Testis (tissue), 3 donors: Measurements from ENCODE around the gene BMP4. TPM values are rescaled to one million over a fixed set of nuclear protein-coding genes. Genes with fewer than 3 reads are reported as not detected.

Source experiments
- DNase-seq: peaks from one replicate; pipeline ENCODE4 v3.0.0-alpha.2; 2019
- H3K27ac ChIP-seq, 2 donors: fragments of 200-600 bp; sonication (generic); one replicate each; pipeline ENCODE4 v1.5.1; 2019
- H3K27me3 ChIP-seq: fragments of 200-600 bp; sonication (generic); one replicate; pipeline ENCODE4 v1.5.1; 2019
- H3K36me3 ChIP-seq: fragments of 200-600 bp; sonication (generic); one replicate; pipeline ENCODE4 v1.5.1; 2017; ENCODE audit warnings: low read depth; ENCODE audit errors: missing control alignments
- H3K4me1 ChIP-seq: fragments of 200-600 bp; sonication (generic); one replicate; pipeline ENCODE4 v1.5.1; 2019
- H3K4me3 ChIP-seq, 2 donors: fragments of 200-600 bp; sonication (generic); one replicate each; pipeline ENCODE4 v1.5.1; 2017 to 2019
- H3K9me3 ChIP-seq: fragments of 200-600 bp; sonication (generic); one replicate; pipeline ENCODE4 v1.5.1; 2017
- CTCF ChIP-seq, 3 experiments: fragments of 450-650 bp in 2 of 3; fragments of 200-600 bp in 1 of 3; sonication (generic) in 1 of 3; IDR thresholded peaks; one replicate each; pipeline ENCODE4 v1.5.1; 2016 to 2019; ENCODE audit warnings: antibody characterized with exemption in 3 of 3, mild to moderate bottlenecking in 2 of 3, moderate library complexity in 1 of 3
- POLR2A ChIP-seq: fragments of 450-650 bp; IDR thresholded peaks from one replicate; pipeline ENCODE4 v1.6.1; 2017; ENCODE audit warnings: antibody characterized with exemption, mild to moderate bottlenecking, moderate library complexity
- WGBS, 2 donors: methylation state at CpG; one replicate each; pipeline ENCODE4 v1.1.5; 2018; 5-methylcytosine and 5-hydroxymethylcytosine counted together
- intact Hi-C: fragments of 100-400 bp; cut with DNase I; formaldehyde crosslinking; loops from one replicate; pipeline ENCODE4 v1.15.1; 2023; ENCODE audit warnings: low total_unique reads
- polyA plus RNA-seq: library from polyadenylated mRNA; stranded (reverse); fragments of 350-450 nt; fragmentation: Illumina TruSeq; extraction: RNeasy Lipid Tissue Mini Kit (QIAGEN cat#74804); gene quantifications from one replicate; pipeline ENCODE4 v1.2.3, GENCODE V29; 2014; ENCODE audit warnings: low read depth, low replicate concordance; ENCODE audit not compliant: insufficient read depth
- total RNA-seq, 2 donors: library from RNA; depleted of rRNA; stranded (reverse); fragments of >200 nt; gene quantifications; one replicate each; pipeline ENCODE4 v1.2.3, GENCODE V29; 2016

The BMP4 gene
- total and polyA plus RNA-seq, 3 donors from 2014 or later: 2.0 to 8.4 (median 3.5) TPM

GRCh38 chr14:53967606-53968005 lies 11.0 kb upstream of the BMP4 start:
- H3K27me3 ChIP-seq: no peaks in the 10 kb centered on the region
- no peak overlapping the region for H3K27ac ChIP-seq
- TF ChIP-seq CTCF (IDR thresholded peaks at IDR 0.05) (no peak), POLR2A (no peak)
- WGBS, 2 donors: 38 to 61% methylated on average over 2 of the region's 2 CpGs
- no peaks in the 10 kb centered on the region for H3K4me1 ChIP-seq
- no peak overlapping the region for H3K4me3 ChIP-seq
- no peaks in the 10 kb centered on the region for H3K36me3 ChIP-seq
- no peaks in the 10 kb centered on the region for H3K9me3 ChIP-seq
- intact Hi-C loops: no loop called here
- no peak for DNase-seq

GRCh38 chr14:53964249-53964648 lies 7.6 kb upstream of the BMP4 start:
- no peaks in the 10 kb centered on the region for H3K4me1 ChIP-seq
- 74 to 79% methylated on average over 4 of the region's 4 CpGs for WGBS, 2 donors
- no peak for TF ChIP-seq POLR2A
- no peak for TF ChIP-seq CTCF (IDR thresholded peaks at IDR 0.05)
- H3K4me3 ChIP-seq: no peak overlapping the region
- no peak overlapping the region for H3K27ac ChIP-seq
- H3K36me3 ChIP-seq: no peaks in the 10 kb centered on the region
- H3K27me3 ChIP-seq: no peaks in the 10 kb centered on the region
- no peak for DNase-seq
- no peaks in the 10 kb centered on the region for H3K9me3 ChIP-seq
- intact Hi-C loops: no loop called here

- H3K4me3 ChIP-seq: peak overlapping the region in 1 of 2 donors; percentile 27
- H3K27ac ChIP-seq: no peak overlapping the region
- TF ChIP-seq CTCF (IDR thresholded peaks at IDR 0.05) (peak in 1 of 3 experiments; percentile 45), POLR2A (no peak)
- DNase-seq: no peak
- intact Hi-C loops: no loop called here
- H3K27me3 ChIP-seq: no peaks in the 10 kb centered on the region
- 13 to 14% methylated on average over 46 to 55 of the region's 55 CpGs for WGBS, 2 donors
- H3K9me3 ChIP-seq: no peaks in the 10 kb centered on the region
- no peaks in the 10 kb centered on the region for H3K4me1 ChIP-seq
- no peaks in the 10 kb centered on the region for H3K36me3 ChIP-seq
Measured at GRCh38 chr14:53963320-53964227, 6.9 kb upstream of the BMP4 start.

- intact Hi-C loops: no loop called here
- no peaks in the 10 kb centered on the region for H3K36me3 ChIP-seq
- no peak for DNase-seq
- H3K4me1 ChIP-seq: no peaks in the 10 kb centered on the region
- TF ChIP-seq CTCF (IDR thresholded peaks at IDR 0.05) (no peak), POLR2A (no peak)
- H3K27me3 ChIP-seq: no peaks in the 10 kb centered on the region
- WGBS, 2 donors: 32 to 42% methylated on average over 6 of the region's 6 CpGs
- H3K4me3 ChIP-seq: no peak overlapping the region
- H3K27ac ChIP-seq: no peak overlapping the region
- no peaks in the 10 kb centered on the region for H3K9me3 ChIP-seq
Measured at GRCh38 chr14:53962953-53963319, 6.3 kb upstream of the BMP4 start.

GRCh38 chr14:53958628-53959027 lies 2.0 kb upstream of the BMP4 start:
- no peaks in the 10 kb centered on the region for H3K27me3 ChIP-seq
- WGBS, 2 donors: 89 to 100% methylated on average over 2 of the region's 2 CpGs
- TF ChIP-seq CTCF (IDR thresholded peaks at IDR 0.05) (no peak), POLR2A (no peak)

More at GRCh38 chr14:53958628-53959027, 2.0 kb upstream of the BMP4 start:
- intact Hi-C loops: no loop called here
- Histone ChIP-seq H3K4me1 (peaks cover 16% of the 10 kb centered on the region), H3K27ac (no peak overlapping the region), H3K4me3 (no peak overlapping the region), H3K36me3 (no peaks in the 10 kb centered on the region), H3K9me3 (no peaks in the 10 kb centered on the region)
- no peak for DNase-seq
